ENCODE data around the gene DENND11. TPM values are rescaled to one million over a fixed set of nuclear protein-coding genes. Genes with fewer than 3 reads are reported as not detected.

Gene DENND11
- total RNA-seq, 1 donor from 2014 or later: 40.2 TPM

DNA sequence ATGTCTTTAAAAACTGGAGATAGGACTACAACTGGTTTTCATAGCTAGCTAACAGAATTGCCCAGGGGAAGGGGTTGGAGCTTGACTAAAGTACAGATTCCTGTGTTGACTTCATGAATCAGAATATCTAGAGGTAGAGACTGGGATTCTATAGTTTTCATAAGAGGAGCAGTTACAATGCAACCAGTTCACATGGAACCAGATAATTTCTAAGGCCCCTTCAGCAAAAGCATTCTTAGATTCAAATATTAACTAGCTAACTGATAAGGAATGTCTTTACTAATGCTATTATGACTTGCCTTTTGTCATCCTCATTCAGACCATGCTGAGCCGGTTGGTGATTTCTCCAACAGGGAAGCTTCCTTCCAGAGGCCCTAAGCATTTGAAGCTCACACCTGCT is 11.9 kb upstream of the DENND11 start:
- TF ChIP-seq, protein P1, sequence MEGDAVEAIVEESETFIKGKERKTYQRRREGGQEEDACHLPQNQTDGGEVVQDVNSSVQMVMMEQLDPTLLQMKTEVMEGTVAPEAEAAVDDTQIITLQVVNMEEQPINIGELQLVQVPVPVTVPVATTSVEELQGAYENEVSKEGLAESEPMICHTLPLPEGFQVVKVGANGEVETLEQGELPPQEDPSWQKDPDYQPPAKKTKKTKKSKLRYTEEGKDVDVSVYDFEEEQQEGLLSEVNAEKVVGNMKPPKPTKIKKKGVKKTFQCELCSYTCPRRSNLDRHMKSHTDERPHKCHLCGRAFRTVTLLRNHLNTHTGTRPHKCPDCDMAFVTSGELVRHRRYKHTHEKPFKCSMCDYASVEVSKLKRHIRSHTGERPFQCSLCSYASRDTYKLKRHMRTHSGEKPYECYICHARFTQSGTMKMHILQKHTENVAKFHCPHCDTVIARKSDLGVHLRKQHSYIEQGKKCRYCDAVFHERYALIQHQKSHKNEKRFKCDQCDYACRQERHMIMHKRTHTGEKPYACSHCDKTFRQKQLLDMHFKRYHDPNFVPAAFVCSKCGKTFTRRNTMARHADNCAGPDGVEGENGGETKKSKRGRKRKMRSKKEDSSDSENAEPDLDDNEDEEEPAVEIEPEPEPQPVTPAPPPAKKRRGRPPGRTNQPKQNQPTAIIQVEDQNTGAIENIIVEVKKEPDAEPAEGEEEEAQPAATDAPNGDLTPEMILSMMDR (IDR thresholded peaks at IDR 0.05): no peak
- no peak for ATAC-seq
- no peak for DNase-seq

DNA sequence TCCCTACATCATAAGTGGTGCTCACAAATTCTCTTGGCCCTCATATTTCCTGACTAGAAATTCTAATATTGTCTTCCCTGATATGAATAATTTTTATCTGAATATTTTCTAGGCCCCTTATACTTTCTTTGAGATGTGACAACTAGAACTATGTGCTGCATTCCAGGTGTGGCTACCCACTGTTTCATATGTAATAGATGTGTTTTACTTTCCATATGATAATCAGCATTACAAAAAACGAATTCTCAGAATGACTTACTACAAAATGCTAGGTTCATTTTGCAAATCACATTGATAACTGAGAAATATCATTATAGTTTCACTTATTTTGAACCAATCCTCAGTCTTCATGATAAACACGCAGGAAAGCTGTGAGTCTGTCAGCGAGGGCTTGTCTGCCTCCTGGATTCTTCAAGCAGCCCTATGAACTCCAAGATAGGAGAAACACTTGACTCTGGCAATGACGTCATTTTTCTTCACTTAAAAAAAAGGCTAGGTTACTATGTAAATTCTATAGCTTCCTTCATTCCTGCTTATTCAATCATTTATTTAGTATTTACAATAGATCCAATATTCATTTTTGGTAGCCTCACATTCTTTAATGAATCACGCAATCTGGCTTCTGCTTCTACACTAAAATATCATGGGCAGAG is 10.8 kb upstream of the DENND11 start:
- no peak for ATAC-seq
- intact Hi-C loops (cut with DNase I): no loop called here
- H3K36me3 ChIP-seq: no peaks in the 10 kb centered on the region

More for the DNA sequence above, 11.9 kb upstream of the DENND11 start:
- Histone ChIP-seq H3K27me3 (no peaks in the 10 kb centered on the region), H3K4me1 (no peaks in the 10 kb centered on the region), H3K27ac (no peak overlapping the region), H3K9me3 (no peaks in the 10 kb centered on the region), H3K4me3 (no peak overlapping the region), H3K36me3 (no peaks in the 10 kb centered on the region)
- intact Hi-C loops (cut with DNase I): no loop called here

DNA sequence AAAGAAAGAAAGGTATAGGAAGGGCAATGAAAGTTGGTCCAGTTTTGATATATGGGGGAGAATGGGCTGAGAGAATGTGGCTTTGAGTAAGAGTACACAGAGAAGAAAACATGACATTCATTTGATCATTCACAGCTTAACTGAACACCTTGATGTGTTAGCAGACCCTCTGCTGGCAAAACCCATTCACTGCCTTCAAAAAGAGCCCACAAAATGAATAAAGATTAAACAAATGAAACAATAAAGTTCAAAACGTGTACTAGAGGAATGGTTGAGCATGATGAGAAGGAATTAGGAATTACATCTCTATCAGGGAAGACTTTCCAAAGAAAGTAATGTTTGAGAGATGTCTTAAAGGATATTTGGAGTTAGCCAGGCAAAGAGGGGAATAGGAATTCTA is 8.3 kb upstream of the DENND11 start:
- H3K4me3 ChIP-seq: no peak overlapping the region
- H3K36me3 ChIP-seq: no peaks in the 10 kb centered on the region
- H3K4me1 ChIP-seq: no peaks in the 10 kb centered on the region
- H3K27ac ChIP-seq: no peak overlapping the region
- TF ChIP-seq, protein P1 (IDR thresholded peaks at IDR 0.05): no peak
- no peaks in the 10 kb centered on the region for H3K9me3 ChIP-seq
- intact Hi-C loops (cut with DNase I): no loop called here
- no peaks in the 10 kb centered on the region for H3K27me3 ChIP-seq
- DNase-seq: no peak
- no peak for ATAC-seq

More for the DNA sequence above, 10.8 kb upstream of the DENND11 start:
- Histone ChIP-seq H3K4me3 (no peak overlapping the region), H3K27ac (no peak overlapping the region), H3K9me3 (no peaks in the 10 kb centered on the region), H3K4me1 (no peaks in the 10 kb centered on the region), H3K27me3 (no peaks in the 10 kb centered on the region)
- TF ChIP-seq, protein P1 (IDR thresholded peaks at IDR 0.05): no peak
- no peak for DNase-seq

DNA sequence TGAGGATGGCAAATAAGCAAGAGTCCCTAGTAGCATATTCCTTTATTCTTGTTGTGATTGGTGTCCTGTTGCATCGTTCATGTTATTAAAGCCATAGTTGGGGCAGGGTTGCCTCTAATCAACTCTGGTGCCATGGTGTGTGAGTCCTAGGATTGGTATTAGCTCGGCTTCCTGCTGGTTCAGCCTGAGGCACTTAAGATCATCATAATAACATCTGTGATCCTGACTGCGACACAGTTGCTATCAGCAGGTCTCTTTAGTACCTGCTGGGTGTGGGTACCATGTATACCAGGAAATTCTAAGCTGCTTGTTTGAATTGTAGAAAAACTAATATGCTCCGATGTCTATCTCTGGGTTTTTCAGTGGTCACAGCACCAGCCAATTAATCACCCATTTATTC is 7.8 kb upstream of the DENND11 start:
- Histone ChIP-seq H3K4me1 (no peaks in the 10 kb centered on the region), H3K9me3 (no peaks in the 10 kb centered on the region), H3K27me3 (no peaks in the 10 kb centered on the region), H3K27ac (no peak overlapping the region), H3K4me3 (no peak overlapping the region), H3K36me3 (no peaks in the 10 kb centered on the region)
- ATAC-seq: no peak
- no peak for DNase-seq
- TF ChIP-seq, protein P1 (IDR thresholded peaks at IDR 0.05): no peak
- intact Hi-C loops (cut with DNase I): no loop called here

DNA sequence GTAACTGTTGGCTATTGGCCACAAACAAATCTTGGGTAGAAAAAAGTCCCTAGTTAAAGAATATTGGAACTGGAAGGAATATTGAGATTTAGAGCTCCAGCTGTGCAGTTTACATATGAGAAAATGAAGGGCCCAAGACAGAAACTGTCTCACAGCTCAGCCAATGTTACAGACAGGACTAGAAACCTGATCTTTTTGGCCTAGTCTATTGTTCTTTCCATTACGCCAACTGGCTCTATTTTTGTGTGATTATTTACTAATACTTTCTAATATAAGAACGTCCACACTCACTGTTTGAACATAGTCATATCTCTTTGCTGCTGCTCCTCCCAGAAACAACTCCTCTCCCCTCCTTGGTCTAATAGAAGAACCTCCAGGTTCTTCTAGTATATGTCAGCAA is 7.4 kb upstream of the DENND11 start:
- ATAC-seq (no peak), DNase-seq (no peak)
- Histone ChIP-seq H3K4me1 (no peaks in the 10 kb centered on the region), H3K27me3 (no peaks in the 10 kb centered on the region), H3K4me3 (no peak overlapping the region), H3K27ac (no peak overlapping the region), H3K9me3 (no peaks in the 10 kb centered on the region), H3K36me3 (no peaks in the 10 kb centered on the region)
- TF ChIP-seq, protein P1 (IDR thresholded peaks at IDR 0.05): no peak
- intact Hi-C loops (cut with DNase I): no loop called here

DNA sequence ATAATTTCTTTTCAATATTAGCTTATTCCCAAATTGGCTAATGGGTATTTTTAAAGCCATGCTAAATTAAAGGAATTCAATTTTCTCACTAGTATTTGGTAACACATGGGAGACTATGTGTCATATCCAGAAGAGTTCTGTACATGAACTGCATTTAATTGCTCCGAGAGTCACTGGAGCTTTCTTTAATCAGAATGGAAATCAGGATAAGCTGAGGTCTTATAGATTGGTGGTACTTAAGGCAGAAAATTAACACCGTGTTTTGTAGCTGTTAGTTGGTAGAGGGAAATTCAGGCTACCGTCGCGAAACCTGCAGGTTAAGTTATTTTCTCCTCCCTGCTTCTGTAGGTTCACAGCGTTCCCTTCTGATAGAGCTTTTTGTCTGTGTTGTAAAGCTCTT is 6.4 kb upstream of the DENND11 start, which contains the start of gene WEE2:
Gene WEE2, plus strand, starts transcription at position 3 of the 400 bp plus-strand sequence. CDS start 406 bp downstream, outside the sequence.
- intact Hi-C loops (cut with DNase I): no loop called here
- Histone ChIP-seq H3K9me3 (no peaks in the 10 kb centered on the region), H3K4me3 (no peak within 1 kb of the TSS), H3K27ac (no peak within 1 kb of the TSS), H3K4me1 (no peaks in the 10 kb centered on the region), H3K27me3 (no peaks in the 10 kb centered on the region), H3K36me3 (no peaks in the 10 kb centered on the region)
- ATAC-seq (no peak), DNase-seq (no peak)
- TF ChIP-seq, protein P1 (IDR thresholded peaks at IDR 0.05): no peak
